GM18870 (cell line): Measurements from ENCODE around the gene LRRC73.
A peak's percentile ranks its signal among the peaks of the same experiment; 100 is the strongest.
"Not testable (repeated sequence)": the region's sequence is repeated elsewhere in the genome, so short reads cannot be mapped to it uniquely, and the experiment has no call there.

Experiments used
- ATAC-seq: cut with Tn5 transposase; IDR thresholded peaks from one replicate; pipeline ENCODE4 v1.9.1; 2021; ENCODE audit warnings: moderate library complexity; ENCODE audit not compliant: unreplicated experiment

Gene LRRC73, protein sequence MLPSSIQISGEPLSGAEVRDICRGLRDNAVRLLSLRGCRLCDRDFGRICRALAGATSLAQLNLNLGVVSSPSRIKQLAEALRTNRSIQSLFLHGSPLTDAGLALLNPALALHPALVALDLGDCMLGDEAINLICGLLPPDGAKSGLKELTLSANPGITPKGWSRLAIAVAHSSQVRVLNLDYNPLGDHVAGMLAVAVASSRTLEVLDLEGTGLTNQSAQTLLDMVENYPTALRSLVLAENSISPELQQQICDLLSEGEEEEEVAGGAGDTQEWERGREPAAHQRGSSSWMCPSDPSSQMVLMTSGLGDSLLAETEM

DNA sequence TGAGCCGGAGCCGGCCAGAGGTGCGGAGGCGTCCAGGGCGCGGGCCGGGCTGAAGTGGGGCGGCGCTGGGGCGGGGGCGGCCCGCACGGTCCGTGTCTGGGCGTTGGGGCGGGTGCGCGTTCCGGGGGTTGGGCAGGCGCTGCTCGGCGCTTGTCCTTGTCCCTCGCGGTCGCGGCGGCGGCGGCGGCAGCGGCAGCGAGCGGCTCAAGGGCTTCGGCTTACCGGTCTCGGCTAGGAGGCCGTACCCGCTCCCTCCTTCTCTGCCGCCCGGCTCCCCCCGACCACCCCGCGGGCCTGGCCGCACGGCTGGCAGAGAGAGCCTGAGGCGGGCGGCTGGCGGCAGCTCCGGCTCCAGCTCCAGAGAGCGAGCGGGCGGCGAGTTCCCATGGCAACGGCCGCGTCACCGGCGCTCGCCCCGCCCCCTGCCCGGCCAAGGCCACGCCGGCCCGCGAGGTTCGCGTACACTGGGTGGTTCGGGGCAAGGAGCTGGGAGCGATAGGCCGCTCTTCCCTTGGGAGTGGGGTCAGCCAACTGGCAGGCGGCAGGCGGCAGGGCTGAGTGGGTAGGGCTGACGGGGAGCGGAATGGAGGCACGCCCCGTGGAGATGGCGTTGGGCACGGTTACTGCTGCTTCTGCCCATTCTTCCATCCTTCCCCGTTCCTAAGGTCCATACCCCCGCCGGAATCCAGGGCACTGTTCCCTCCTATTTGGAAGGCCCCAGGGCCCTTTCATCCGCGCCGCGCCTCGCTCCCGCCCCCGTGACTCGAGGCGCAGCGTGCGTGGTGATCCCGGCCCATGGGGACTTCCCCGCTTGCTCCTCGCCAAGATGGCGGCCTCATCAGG, at the start of gene LRRC73:
TSS of gene LRRC73 (minus strand) at position 363 of the 843 bp plus-strand sequence. CDS start 561 bp downstream, outside the sequence.
- no peak for ATAC-seq

DNA sequence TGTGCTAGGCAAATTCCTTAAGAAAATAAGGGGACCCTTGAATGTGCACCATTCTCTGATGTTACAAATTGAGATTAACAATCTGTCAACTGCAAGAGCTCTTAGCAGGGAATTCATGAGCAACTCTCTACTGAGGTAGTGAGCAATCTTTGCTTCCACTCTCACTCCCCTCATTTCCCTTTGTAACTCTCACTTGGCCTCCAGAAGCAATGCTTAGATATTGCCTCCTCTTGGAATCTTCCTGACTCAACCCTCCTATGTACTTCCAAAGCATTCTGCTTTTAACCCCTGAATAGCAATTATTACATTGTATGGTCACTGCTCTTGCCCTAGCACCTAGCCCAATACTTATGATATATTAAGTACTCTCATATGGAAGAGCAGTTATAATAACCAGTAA, 49.2 kb upstream of the LRRC73 start:
- ATAC-seq = no peak

DNA sequence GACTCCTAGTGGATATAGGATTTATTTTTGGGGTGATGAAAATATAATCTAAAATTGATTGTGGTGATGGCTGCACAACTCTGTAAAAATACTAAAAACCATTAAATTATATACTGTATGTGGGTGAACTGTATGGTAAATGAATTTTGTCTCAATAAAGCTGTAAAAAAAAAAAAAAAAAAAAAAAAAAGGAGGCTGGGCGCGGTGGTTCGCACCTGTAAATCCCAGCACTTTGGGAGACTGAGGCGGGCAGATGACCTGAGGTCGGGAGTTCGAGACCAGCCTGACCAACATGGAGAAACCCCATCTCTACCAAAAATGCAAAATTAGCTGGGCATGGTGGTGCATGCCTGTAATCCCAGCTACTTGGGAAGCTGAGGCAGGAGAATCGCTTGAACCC, 47.5 kb upstream of the LRRC73 start:
- not testable (repeated sequence) for ATAC-seq

DNA sequence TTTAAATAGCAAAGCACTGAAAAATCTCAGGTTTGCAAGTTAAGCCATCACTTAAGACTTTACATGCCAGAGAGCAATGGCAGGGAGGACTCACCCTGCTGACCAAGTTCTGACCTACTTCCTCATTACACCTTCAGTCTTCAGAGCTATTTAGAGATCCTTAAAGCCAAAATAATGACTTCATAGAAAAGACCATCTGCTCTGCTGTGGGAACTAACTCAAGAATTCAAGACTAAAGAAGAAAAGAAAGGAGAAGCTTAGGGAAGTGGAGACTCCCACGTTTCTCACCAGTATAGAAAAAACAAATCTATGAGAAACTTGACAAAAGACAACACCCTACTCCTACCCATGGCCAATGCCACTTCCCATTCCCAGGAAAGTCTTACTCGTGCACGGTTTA, 37.1 kb upstream of the LRRC73 start:
- no peak for ATAC-seq

DNA sequence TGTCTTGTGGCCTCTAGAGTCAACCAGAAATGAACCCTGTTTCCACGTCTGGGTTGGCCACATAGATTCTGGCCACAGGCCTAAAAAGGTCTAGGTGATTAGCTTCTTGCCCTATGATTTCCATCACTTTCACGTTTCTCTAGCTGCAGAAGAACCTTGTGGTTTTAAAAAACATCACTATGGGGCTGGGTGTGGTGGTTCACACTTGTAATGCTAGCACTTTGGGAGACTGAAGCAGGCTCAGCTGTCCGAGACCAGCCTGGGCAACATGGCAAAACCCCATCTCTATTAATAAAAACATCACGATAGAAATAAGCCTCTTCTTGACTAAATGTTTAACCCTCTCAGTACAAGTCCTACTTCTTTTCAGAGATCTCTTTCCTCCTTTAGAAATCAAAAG, 34.3 kb upstream of the LRRC73 start:
- no peak for ATAC-seq

DNA sequence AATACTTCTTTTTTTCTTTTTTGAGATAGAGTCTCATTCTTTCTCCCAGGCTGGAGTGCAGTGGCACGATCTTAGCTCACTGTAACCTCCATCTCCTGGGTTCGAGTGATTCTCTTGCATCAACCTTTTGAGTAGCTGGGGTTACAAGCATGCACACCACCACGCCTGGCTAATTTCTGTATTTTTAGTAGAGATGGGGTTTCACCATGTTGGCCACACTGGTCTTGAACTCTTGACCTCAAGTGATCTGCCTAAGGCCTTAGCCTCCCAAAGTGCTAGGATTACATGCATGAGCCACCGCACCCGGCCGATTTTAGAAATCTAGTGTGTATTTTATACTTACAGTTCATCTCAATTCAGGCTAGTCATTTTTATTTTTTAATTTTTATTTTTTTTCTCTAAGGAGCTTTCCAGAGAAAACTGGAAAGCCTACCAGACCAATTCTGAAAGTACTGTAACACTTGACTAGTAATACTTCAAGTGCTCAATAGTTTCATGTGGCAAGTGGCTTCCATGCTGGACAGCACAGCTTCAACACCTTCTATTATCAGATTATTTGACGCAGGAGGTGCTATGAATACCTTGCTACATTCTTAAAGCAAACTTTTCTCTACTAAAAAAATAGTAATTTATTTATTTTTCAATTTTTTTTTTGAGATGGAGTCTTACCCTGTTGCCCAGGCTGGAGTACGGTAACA, 31.8 kb upstream of the LRRC73 start:
- ATAC-seq = no peak

DNA sequence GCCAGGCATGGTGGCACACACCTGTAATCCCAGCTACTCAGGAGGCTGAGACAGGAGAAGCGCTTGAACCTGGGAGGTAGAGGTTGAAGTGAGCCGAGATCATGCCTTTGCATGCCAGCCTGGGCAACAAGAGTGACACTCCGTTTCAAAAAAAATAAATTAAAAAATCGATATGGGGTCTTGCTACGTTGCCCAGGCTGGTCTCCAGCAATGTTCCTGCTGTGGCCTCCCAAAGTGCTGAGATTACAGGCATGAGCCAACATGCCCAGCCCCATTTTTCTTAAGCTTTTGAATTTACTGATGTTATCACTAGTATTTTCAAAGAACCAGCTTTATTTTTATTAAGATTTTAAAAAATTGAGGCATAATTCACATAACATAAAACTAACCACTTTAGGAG, 30.4 kb upstream of the LRRC73 start:
- no peak for ATAC-seq

DNA sequence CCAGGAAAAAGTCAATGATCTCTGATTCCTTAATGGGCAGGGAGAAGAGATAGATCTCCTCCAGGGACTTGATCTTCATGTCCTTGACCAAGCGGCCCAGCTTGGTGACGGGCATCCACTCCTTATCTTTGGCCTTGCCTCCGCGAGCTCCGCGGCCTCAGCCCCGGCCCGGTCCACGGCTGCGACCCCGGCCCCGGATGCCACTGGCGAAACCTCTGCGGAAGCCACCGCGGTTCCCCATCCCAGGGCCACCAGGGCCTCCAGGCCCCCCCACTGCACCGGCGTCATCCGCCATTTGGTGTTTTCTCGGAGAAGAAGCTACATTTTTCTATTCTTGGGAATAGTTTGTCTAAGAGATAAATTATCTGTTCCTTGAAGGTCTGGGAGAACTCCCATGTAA, 29.3 kb upstream of the LRRC73 start:
- ATAC-seq = not testable (repeated sequence)

DNA sequence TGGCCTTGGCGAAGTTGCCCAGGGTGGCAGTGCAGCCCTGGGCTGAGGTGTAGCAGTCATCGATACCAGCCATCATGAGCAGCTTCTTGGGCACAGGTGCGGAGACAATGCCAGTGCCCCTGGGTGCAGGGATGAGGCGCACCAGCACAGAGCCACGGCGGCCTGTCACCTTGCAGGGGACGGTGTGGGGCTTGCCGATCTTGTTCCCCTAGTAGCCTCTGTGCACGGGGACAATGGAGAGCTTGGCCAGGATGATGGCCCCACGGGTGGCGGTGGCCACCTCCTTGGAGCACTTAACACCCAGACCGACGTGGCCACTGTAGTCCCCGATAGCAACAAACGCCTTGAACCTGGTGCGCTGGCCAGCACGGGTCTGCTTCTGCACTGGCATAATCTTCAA, 28.8 kb upstream of the LRRC73 start:
- ATAC-seq = not testable (repeated sequence)

DNA sequence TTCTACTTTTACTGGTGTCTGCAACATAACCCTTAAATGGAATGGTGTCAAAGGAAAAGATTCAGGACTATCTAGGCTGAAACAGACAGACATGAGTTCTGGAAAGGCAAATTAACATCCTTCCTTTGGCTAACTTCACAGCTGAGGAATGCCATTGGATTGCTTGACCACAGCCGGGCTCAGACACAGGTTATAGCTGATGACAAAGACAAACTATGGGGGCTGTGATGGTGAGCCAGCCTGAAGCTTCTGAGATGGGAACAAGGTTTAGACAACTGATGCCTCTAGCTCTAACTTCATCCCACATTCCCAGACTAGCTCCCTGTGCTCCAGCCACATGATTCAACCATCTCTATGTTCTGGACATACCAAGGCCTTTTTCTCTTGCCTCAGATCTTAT, 22.1 kb upstream of the LRRC73 start:
- no peak for ATAC-seq

DNA sequence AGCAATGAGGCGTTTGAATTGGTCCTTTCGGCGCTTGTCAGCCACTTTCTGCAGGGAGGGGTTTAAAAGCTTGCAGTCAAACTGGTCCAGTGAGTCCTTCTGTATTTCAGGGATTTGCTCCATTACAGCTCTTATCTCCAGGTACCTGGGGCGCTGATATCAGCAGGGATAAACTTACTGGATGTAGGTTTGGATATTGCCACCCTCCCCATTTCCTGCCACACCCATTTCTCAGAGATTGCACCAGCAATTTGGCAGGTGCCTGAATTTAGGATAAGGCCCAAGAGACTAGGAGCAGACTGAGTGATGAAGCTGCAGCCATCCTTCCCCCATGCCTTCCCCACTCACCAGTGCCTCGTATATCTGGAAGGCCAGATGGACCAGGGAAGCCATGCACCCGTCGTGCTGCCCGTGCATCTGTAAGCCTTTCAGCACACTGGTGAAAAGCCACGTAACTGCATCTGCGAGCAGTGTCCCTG, 14.4 kb upstream of the LRRC73 start:
- no peak for ATAC-seq

DNA sequence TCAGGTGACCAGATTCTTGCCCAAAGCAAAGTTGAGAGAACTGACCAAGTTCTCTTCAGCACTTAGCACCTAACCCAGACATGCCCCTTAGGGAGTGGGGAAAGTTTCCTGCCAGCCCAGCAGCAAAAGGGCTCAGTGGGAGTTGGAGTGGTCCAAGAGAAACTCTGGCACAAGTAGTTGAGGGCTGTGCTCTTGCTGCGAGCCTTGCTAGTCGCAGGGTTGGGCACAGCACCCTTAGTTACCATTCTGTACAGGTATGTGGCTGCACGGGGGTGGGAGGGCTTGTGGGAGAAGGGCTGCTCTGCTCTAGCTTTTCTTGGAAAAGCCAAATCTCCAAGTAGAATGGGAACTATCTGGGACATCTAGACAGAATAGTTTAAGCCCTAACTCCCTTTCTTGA, 13.1 kb upstream of the LRRC73 start:
- ATAC-seq = no peak

DNA sequence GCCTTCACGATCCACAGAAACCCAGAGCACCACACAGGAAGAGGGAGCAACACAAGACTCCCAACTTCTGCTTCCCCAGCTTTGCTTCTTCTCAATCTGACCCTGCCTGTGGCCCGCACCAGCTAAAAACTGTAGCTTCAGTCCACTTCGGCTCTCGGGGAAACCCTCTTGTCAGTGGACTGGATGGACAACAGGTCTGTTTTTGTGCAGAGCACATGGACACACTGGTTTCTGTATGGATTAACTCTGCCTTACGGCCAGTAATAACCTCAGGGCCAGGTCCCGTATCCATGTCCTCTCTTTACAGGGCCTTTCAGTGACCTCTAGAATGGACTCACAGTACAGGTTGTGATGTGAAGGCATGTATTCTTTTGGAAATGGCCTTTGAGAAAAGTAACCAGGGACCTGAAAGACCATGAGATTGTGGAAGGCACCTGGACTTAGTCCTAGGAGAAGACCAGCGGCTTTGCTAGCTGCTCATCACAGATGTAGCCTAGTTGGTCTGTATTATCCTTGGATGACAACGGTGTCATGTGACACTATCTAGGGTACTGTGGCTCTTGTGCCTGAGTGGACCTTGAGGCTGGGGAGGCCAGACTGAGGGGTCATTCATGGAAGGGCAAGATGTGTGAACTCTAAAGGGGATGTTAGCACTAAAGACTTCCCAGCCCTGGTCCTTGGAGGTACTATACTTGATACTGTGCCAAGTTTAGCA, 12.6 kb upstream of the LRRC73 start:
- no peak for ATAC-seq

DNA sequence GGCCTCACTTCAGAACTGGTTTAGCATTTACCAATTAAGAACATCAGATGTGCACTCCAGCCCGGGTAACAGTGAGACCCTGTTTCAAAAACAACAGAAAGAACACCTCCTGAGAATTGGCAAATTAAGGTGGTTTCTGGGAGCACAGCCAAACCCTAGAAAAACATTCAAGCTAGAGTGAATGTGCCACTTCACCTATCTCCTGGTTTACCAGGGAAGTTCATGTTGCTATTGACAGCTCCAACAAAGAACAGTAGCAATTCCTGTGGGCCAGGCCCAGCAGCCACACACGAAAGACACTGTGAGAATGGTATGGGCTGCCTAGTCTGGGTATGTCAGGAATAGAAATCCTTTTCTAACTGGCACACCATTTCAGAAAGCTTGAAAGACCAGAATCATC, 11.7 kb upstream of the LRRC73 start:
- ATAC-seq = no peak

DNA sequence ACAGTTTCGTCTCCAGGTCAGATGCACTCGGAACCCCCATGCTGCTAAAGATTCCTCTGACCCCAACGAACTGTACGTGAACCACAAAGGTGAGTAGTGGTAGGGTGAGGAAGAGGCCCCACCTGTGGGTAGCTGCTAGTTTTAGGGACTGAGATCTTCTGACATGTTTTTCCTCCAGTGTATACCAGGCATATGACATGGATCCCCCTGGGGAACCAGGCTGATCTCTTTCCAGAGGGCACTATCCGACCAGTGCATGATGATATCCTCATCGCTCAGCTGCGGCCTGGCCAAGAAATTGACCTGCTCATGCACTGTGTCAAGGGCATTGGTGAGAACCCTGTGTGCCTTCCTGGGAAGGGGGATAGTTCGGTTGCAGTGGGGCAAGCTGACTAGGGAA, 10.0 kb upstream of the LRRC73 start:
- ATAC-seq = no peak

DNA sequence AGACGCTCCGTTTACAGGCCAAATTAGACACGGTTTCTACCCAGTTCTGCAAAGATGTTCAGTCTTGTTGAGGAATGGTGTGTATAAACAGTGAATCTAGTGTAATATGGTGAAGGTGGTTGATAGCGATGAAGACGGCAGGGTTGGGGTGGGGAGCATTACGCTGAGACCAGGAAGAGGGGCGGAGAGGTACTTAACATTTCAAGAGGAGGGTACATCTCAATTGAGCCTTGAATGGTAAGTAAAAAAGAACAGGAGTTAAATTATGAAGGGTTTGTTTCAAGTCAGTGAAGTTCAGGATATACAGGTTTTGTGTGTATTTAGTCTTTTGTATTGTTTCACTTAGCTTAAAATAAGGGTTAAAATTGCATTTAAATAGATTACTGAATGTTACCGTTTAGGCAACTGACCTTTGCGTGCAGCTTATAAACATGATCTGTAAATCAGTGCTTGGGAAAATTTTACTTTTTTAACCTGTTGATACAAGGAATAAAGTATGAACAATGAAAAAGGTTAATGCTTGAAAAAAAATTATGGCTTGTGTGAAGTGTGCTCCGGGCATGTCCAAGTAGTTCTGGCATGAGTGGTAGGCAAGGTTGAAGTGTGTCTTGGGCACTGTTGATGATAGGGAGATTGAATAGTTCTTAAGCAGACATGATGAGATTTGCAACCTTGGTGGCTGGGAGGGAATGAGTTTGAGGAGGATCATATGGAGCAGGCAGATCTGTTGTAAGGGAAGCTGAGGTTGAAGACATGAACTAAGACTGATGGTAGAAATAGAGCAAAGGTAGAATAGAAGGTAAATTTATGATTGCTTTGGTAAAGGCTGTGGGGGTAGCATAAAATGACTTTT, 7.6 kb upstream of the LRRC73 start:
- ATAC-seq = no peak

DNA sequence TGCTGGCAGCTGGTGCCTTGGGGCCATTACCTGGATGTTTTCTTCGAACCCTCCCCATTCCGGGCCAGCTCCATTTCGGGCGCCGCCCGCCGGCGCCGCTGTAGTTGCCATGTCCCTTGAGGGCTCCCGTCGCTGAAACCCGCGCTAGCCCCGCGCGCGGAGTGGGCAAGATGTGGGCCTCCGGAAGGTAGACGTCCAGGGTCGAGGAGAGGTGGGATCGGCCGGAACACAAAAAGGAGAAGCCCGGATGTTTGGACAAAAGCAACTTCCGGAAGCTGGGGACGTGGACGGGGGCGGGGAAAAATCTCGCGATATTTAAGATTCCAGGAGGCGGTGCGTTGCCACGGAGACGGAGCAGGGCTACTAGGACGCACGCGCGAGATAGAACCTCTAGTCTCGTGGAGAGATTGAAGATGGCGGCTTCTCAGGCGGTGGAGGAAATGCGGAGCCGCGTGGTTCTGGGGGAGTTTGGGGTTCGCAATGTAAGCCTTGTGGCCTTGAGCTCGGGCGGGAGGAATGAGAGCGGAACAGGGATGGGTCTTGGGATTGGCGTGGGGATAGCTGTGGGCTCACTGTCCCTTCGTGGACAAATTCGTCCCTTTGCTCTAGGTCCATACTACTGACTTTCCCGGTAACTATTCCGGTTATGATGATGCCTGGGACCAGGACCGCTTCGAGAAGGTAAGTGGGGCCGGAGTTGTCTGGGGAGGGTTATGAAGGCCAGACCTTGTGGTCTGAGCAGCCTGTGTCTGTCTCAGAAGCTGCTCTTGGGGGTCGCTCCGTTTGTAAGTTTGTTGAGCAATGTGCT, 6.8 kb upstream of the LRRC73 start, which contains the start of the genes POLR1C and YIPF3:
TSS of gene POLR1C (plus strand) at position 393 of the 808 bp plus-strand sequence. CDS start at position 414, 21 bp downstream.
TSS of gene YIPF3 (minus strand) at position 230 of the 808 bp plus-strand sequence. CDS start at position 111, 119 bp downstream.
- ATAC-seq = peak; percentile 83

DNA sequence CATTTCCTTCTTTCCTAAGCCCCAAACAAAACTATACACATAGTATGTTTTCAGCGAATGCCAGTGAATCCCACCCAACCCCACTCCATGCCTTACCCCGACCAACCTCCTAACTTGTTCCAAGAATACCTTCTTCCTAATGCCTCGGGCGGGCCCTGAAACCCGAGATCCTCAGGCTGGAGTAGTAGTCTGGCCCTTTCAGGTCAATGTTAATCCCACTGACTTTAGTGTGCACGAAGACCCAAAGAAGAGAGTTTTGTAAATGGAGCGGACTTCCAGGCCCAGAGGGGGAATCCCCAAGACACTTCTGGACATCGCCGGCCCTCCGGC, 6.2 kb upstream of the LRRC73 start:
- no peak for ATAC-seq

DNA sequence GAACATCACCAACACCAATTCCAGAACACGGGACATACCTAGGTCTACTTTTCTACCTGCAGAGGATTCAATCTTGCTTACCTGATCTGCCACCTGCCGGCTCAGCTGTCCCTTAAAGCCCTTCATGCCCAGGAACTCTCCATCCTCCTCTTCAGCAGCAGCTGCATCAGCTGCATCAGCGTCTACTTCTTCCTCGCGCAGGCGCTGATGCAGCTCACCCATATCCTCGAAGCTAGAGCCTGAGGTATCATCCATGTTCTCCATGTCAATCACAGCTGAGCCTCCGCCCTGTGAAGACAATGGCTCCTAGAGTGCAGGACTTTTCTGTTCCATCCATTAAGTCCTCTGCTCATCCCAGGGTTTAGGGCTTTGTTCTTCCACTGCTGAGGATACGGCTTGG, 5.7 kb upstream of the LRRC73 start:
- ATAC-seq = no peak
